PC-3 (cell line): Measurements from ENCODE around the gene VAMP8. TPM values are rescaled to one million over a fixed set of nuclear protein-coding genes. Genes with fewer than 3 reads are reported as not detected.

Experiments used
- ATAC-seq: fragments of 200-7000 bp; cut with Tn5 transposase; 2 replicates; pipeline ENCODE4 v1.9.1; 2020; ENCODE audit warnings: mild to moderate bottlenecking, moderate library complexity
- BruUV-seq: library from RNA; stranded (reverse); fragments of 400-500 nt; replicated peaks from 2 replicates; lab custom pipeline; 2021; lab: Mats Ljungman, UMichigan
- CTCF ChIA-PET: fragments of 300-600 bp; sonication (Branson Sonifier 250); formaldehyde crosslinking; loops from one replicate; lab custom pipeline; 2022; ENCODE audit warnings: antibody characterized with exemption; lab: Charles Lee
- POLR2A ChIA-PET: fragments of 300-600 bp; sonication (Branson Sonifier 250); formaldehyde crosslinking; loops from one replicate; lab custom pipeline; 2022; ENCODE audit warnings: antibody characterized with exemption; ENCODE audit not compliant: unreplicated experiment; lab: Charles Lee
- DNase-seq: peaks from one replicate; pipeline ENCODE4 v3.0.0-alpha.2; 2015
- H2AFZ ChIP-seq: fragments of 300-600 bp; sonication (generic); 2 replicates; pipeline ENCODE4 v1.6.0; 2016; ENCODE audit warnings: antibody characterized with exemption, low read length
- H3F3A ChIP-seq: fragments of 300-600 bp; sonication (generic); one replicate; pipeline ENCODE4 v1.6.0; 2017; ENCODE audit warnings: antibody characterized with exemption, low read length, control low read depth, mild to moderate bottlenecking; ENCODE audit not compliant: unreplicated experiment
- H3K27ac ChIP-seq: fragments of 300-600 bp; sonication (generic); 2 replicates; pipeline ENCODE4 v1.5.1; 2016; ENCODE audit warnings: mild to moderate bottlenecking, low read length
- H3K27me3 ChIP-seq: fragments of 300-600 bp; sonication (generic); 2 replicates; pipeline ENCODE4 v1.6.1; 2016; ENCODE audit warnings: low read length, mixed read lengths
- H3K36me3 ChIP-seq: fragments of 300-600 bp; sonication (generic); 2 replicates; pipeline ENCODE4 v1.6.1; 2016; ENCODE audit warnings: low read depth, mixed run types, low read length, mixed read lengths
- H3K4me1 ChIP-seq: fragments of 300-600 bp; sonication (generic); 2 replicates; pipeline ENCODE4 v1.5.1; 2016; ENCODE audit warnings: low read length; ENCODE audit not compliant: insufficient read depth
- H3K4me2 ChIP-seq: fragments of 300-600 bp; sonication (generic); 2 replicates; pipeline ENCODE4 v1.6.0; 2016; ENCODE audit warnings: low read length
- H3K4me3 ChIP-seq: fragments of 300-600 bp; sonication (generic); 2 replicates; pipeline ENCODE4 v1.5.1; 2016; ENCODE audit warnings: mild to moderate bottlenecking, low read length, mixed read lengths
- H3K79me2 ChIP-seq: fragments of 300-600 bp; sonication (generic); 2 replicates; pipeline ENCODE4 v1.6.1; 2017; ENCODE audit warnings: low read length, mixed read lengths
- H3K9ac ChIP-seq: fragments of 300-600 bp; sonication (generic); 2 replicates; pipeline ENCODE4 v1.6.0; 2016; ENCODE audit warnings: mild to moderate bottlenecking, low read length
- H3K9me2 ChIP-seq: fragments of 300-600 bp; sonication (generic); replicated peaks from 2 replicates; pipeline ENCODE4 v1.6.1; 2016; ENCODE audit warnings: mixed run types, low read length, mixed read lengths
- H3K9me3 ChIP-seq: fragments of 300-600 bp; sonication (generic); 2 replicates; pipeline ENCODE4 v1.6.1; 2016; ENCODE audit warnings: low read length, mixed read lengths
- H4K20me1 ChIP-seq: fragments of 300-600 bp; sonication (generic); 2 replicates; pipeline ENCODE4 v1.6.1; 2016; ENCODE audit warnings: low read length, mixed read lengths
- CTCF ChIP-seq: fragments of 300-600 bp; sonication (generic); conservative IDR thresholded peaks from 2 replicates; pipeline ENCODE4 v1.5.1; 2017; ENCODE audit warnings: antibody characterized with exemption, low read depth, mild to moderate bottlenecking, low read length
- EZH2 ChIP-seq: fragments of 300-600 bp; sonication (generic); IDR thresholded peaks from one replicate; pipeline ENCODE4 v1.6.1; 2017; ENCODE audit warnings: antibody characterized with exemption, mild to moderate bottlenecking, low read length; ENCODE audit not compliant: unreplicated experiment
- EZH2phosphoT487 ChIP-seq: fragments of 300-600 bp; sonication (generic); IDR thresholded peaks from 2 replicates; pipeline ENCODE4 v1.6.1; 2018; ENCODE audit warnings: mild to moderate bottlenecking, antibody characterized with exemption, low read length, borderline replicate concordance
- intact Hi-C: fragments of 100-400 bp; cut with micrococcal nuclease; formaldehyde crosslinking; loops from 2 replicates; pipeline ENCODE4 v1.9.0; 2023
- total RNA-seq: library from RNA; depleted of rRNA; stranded (reverse); fragments of >200 nt; gene quantifications from 2 replicates; pipeline ENCODE4 v1.2.3, GENCODE V29; 2014

The VAMP8 gene
- total RNA-seq, 1 experiment from 2014 or later, result 142 TPM

GRCh38 chr2:85607268-85608215 is 30.2 kb downstream of the VAMP8 start:
- Histone ChIP-seq H3K79me2 (peaks cover 34% of the 10 kb centered on the region), H3K4me1 (peaks cover 13% of the 10 kb centered on the region), H2AFZ (no peak overlapping the region), H3K27ac (no peak overlapping the region), H4K20me1 (no peaks in the 10 kb centered on the region), H3K4me2 (no peak overlapping the region), H3K36me3 (peaks cover 5% of the 10 kb centered on the region; the same call in 1 of the 2 replicates), H3K9ac (no peak overlapping the region), H3K4me3 (no peak overlapping the region), H3K9me2 (no peaks in the 10 kb centered on the region), H3K27me3 (no peaks in the 10 kb centered on the region), H3K9me3 (no peaks in the 10 kb centered on the region), H3F3A (no peaks in the 10 kb centered on the region)
- TF ChIP-seq CTCF (no peak), EZH2phosphoT487 (no peak), EZH2 (no peak)
- DNase-seq (no peak), ATAC-seq (no peak)
- ChIA-PET CTCF (no interaction called here), POLR2A (no interaction called here)
- BruUV-seq, result no TSS peak
- intact Hi-C loops, result no loop called here

GRCh38 chr2:85611217-85611704 is 33.9 kb downstream of the VAMP8 start:
- Histone ChIP-seq H3K9ac (peak overlapping the region; percentile 89), H3K4me2 (peak overlapping the region; percentile 98), H4K20me1 (no peaks in the 10 kb centered on the region), H3K9me2 (no peaks in the 10 kb centered on the region), H2AFZ (peak overlapping the region; percentile 95), H3K9me3 (no peaks in the 10 kb centered on the region), H3K4me3 (peak overlapping the region; percentile 86), H3F3A (no peaks in the 10 kb centered on the region), H3K4me1 (peaks cover 9% of the 10 kb centered on the region), H3K27ac (peak overlapping the region; percentile 48), H3K27me3 (no peaks in the 10 kb centered on the region), H3K79me2 (peaks cover 37% of the 10 kb centered on the region), H3K36me3 (peaks cover 5% of the 10 kb centered on the region; the same call in 1 of the 2 replicates)
- TF ChIP-seq EZH2, result no peak
- no peak for TF ChIP-seq EZH2phosphoT487
- TF ChIP-seq CTCF, result no peak
- intact Hi-C loops, result loop anchor here (1.0 to 5.0 kb wide), 2 partner anchors 9 to 496 kb away; partner anchors contain the start of genes POLR1A, PTCD3 and TMEM150A
- ATAC-seq (peak; percentile 40), DNase-seq (no peak)
- BruUV-seq, result TSS peak; percentile 33
- POLR2A ChIA-PET, result interaction anchor here (0.6 to 1.3 kb wide), 3 partner anchors 16 to 635 kb away, joined by 4 to 11 read pairs (median 11); partner anchors contain the start of gene RNF181
- CTCF ChIA-PET, result no interaction called here
